Measurements from ENCODE around the gene WSB1.

WSB1 gene

GRCh38 chr17:27290916-27291598, 2.9 kb upstream of the WSB1 start:
- TF ChIP-seq CTCF (IDR thresholded peaks at IDR 0.05; ENCODE audit: low read depth, low read length, missing control alignments): no peak
- in situ Hi-C loops (cut with HindIII; ENCODE audit: low pct_ligation_motif_present, low sequenced_read_pairs): no loop called here
- Histone ChIP-seq H3K4me3 (ENCODE audit: low read depth, low read length) (no peak overlapping the region), H3K27me3 (replicated peaks) (no peaks in the 10 kb centered on the region), H3K27ac (no peak overlapping the region), H3K36me3 (replicated peaks) (no peaks in the 10 kb centered on the region)
- no peak for DNase-seq

GRCh38 chr17:27293359-27293897, 486 bp upstream of the WSB1 start:
- in situ Hi-C loops (cut with HindIII; ENCODE audit: low pct_ligation_motif_present, low sequenced_read_pairs): no loop called here
- TF ChIP-seq CTCF (IDR thresholded peaks at IDR 0.05; ENCODE audit: low read depth, low read length, missing control alignments): no peak
- no peak for DNase-seq
- peak overlapping the region; percentile 97 for H3K27ac ChIP-seq
- no peaks in the 10 kb centered on the region for H3K27me3 ChIP-seq (replicated peaks)
- H3K36me3 ChIP-seq (replicated peaks): no peaks in the 10 kb centered on the region
- H3K4me3 ChIP-seq (ENCODE audit: low read depth, low read length): peak overlapping the region; percentile 99

GRCh38 chr17:27294689-27295630, 1.0 kb downstream of the WSB1 start:
- H3K36me3 ChIP-seq (replicated peaks): no peaks in the 10 kb centered on the region
- H3K27ac ChIP-seq: peak overlapping the region; percentile 97
- peak overlapping the region; percentile 99 for H3K4me3 ChIP-seq (ENCODE audit: low read depth, low read length)
- no peak for TF ChIP-seq CTCF (IDR thresholded peaks at IDR 0.05; ENCODE audit: low read depth, low read length, missing control alignments)
- peak; percentile 67 for DNase-seq
- in situ Hi-C loops (cut with HindIII; ENCODE audit: low pct_ligation_motif_present, low sequenced_read_pairs): no loop called here
- H3K27me3 ChIP-seq (replicated peaks): no peaks in the 10 kb centered on the region

GRCh38 chr17:27295945-27296344, 2.0 kb downstream of the WSB1 start:
- Histone ChIP-seq H3K36me3 (replicated peaks) (no peaks in the 10 kb centered on the region), H3K4me3 (ENCODE audit: low read depth, low read length) (peak overlapping the region; percentile 99), H3K27ac (peak overlapping the region; percentile 97), H3K27me3 (replicated peaks) (no peaks in the 10 kb centered on the region)
- no peak for DNase-seq
- no peak for TF ChIP-seq CTCF (IDR thresholded peaks at IDR 0.05; ENCODE audit: low read depth, low read length, missing control alignments)
- in situ Hi-C loops (cut with HindIII; ENCODE audit: low pct_ligation_motif_present, low sequenced_read_pairs): no loop called here

GRCh38 chr17:27296428-27296979, 2.6 kb downstream of the WSB1 start:
- H3K4me3 ChIP-seq (ENCODE audit: low read depth, low read length): peak overlapping the region; percentile 99
- TF ChIP-seq CTCF (IDR thresholded peaks at IDR 0.05; ENCODE audit: low read depth, low read length, missing control alignments): no peak
- in situ Hi-C loops (cut with HindIII; ENCODE audit: low pct_ligation_motif_present, low sequenced_read_pairs): no loop called here
- peak; percentile 25 for DNase-seq
- H3K36me3 ChIP-seq (replicated peaks): no peaks in the 10 kb centered on the region
- no peaks in the 10 kb centered on the region for H3K27me3 ChIP-seq (replicated peaks)
- H3K27ac ChIP-seq: peak overlapping the region; percentile 97
